Fibroblast of skin of right quadriceps (primary cell): ENCODE measurements around the gene STRIP2.
"Not testable (repeated sequence)": the region's sequence is repeated elsewhere in the genome, so short reads cannot be mapped to it uniquely, and the experiment has no call there.

ENCODE experiments used
- DNase-seq: peaks from one replicate; pipeline ENCODE4 v3.0.0-alpha.2; 2013

STRIP2 gene

GRCh38 chr7:129456421-129456820 lies 22.2 kb downstream of the STRIP2 start:
- DNase-seq: no peak

GRCh38 chr7:129457101-129457500 lies 22.9 kb downstream of the STRIP2 start:
- DNase-seq: no peak

GRCh38 chr7:129458171-129458570 lies 23.9 kb downstream of the STRIP2 start:
- no peak for DNase-seq

GRCh38 chr7:129461809-129462208 lies 27.6 kb downstream of the STRIP2 start:
- DNase-seq: no peak

- no peak for DNase-seq
These were observed 28.2 kb downstream of the STRIP2 start for GRCh38 chr7:129462420-129462819.

- no peak for DNase-seq
These were observed 30.0 kb downstream of the STRIP2 start for GRCh38 chr7:129464194-129464593.

GRCh38 chr7:129465080-129465479 lies 30.8 kb downstream of the STRIP2 start:
- no peak for DNase-seq

GRCh38 chr7:129466796-129467195 lies 32.6 kb downstream of the STRIP2 start:
- peak; percentile 10 for DNase-seq

GRCh38 chr7:129468087-129468486 lies 33.9 kb downstream of the STRIP2 start:
- DNase-seq: peak; percentile 41

- DNase-seq: no peak
These were observed 34.3 kb downstream of the STRIP2 start for GRCh38 chr7:129468547-129468946.

GRCh38 chr7:129469930-129470329 lies 35.7 kb downstream of the STRIP2 start:
- no peak for DNase-seq

- DNase-seq: no peak
These were observed 36.2 kb downstream of the STRIP2 start for GRCh38 chr7:129470411-129470810.

GRCh38 chr7:129471402-129471827 lies 37.2 kb downstream of the STRIP2 start:
- DNase-seq: no peak

GRCh38 chr7:129475931-129476330 lies 41.7 kb downstream of the STRIP2 start:
- not testable (repeated sequence) for DNase-seq

- DNase-seq: not testable (repeated sequence)
These were observed 42.2 kb downstream of the STRIP2 start for GRCh38 chr7:129476398-129476797.

- no peak for DNase-seq
These were observed 45.6 kb downstream of the STRIP2 start for GRCh38 chr7:129479831-129480230.

- DNase-seq: no peak
These were observed 46.6 kb downstream of the STRIP2 start for GRCh38 chr7:129480674-129481363.

GRCh38 chr7:129481376-129481775 lies 47.1 kb downstream of the STRIP2 start:
- not testable (repeated sequence) for DNase-seq

- no peak for DNase-seq
These were observed 48.5 kb downstream of the STRIP2 start for GRCh38 chr7:129482781-129483180.

GRCh38 chr7:129489491-129489890 lies 55.3 kb downstream of the STRIP2 start:
- peak; percentile 87 for DNase-seq

GRCh38 chr7:129492391-129492790 lies 58.2 kb downstream of the STRIP2 start:
- DNase-seq: peak; percentile 39

GRCh38 chr7:129493555-129493954 lies 59.3 kb downstream of the STRIP2 start:
- peak; percentile 14 for DNase-seq

GRCh38 chr7:129494041-129494440 lies 59.8 kb downstream of the STRIP2 start:
- peak; percentile 88 for DNase-seq

- DNase-seq: peak; percentile 25
These were observed 61.8 kb downstream of the STRIP2 start for GRCh38 chr7:129495987-129496386.

GRCh38 chr7:129496653-129497052 lies 62.4 kb downstream of the STRIP2 start:
- DNase-seq: no peak
